HEK293 (cell line): ENCODE data around the gene ETV6.

ENCODE experiments used
- CTCF ChIA-PET: fragments of 350-600 bp; formaldehyde crosslinking; extraction: SDS; loops from one replicate; lab custom pipeline; 2021; ENCODE audit warnings: antibody characterized with exemption; lab: Yijun Ruan, JAX
- POLR2A ChIA-PET: fragments of 300-600 bp; formaldehyde crosslinking; extraction: SDS; loops from one replicate; lab custom pipeline; 2020; ENCODE audit warnings: antibody characterized with exemption, inconsistent platforms; lab: Yijun Ruan, JAX
- H3K27ac ChIP-seq: fragments of 200-500 bp; sonication (Bioruptor generic); 2 replicates; pipeline ENCODE4 v1.5.1; 2014; ENCODE audit warnings: low read depth, low read length, control low read depth, inconsistent platforms; ENCODE audit errors: extremely low read depth
- H3K36me3 ChIP-seq, 2 experiments: fragments of 200-500 bp in 1 of 2; sonication (Bioruptor generic) in 1 of 2; 1 replicate in 1 of 2; 2 replicates in 1 of 2; pipeline ENCODE4 v1.5.1; 2014 to 2017; ENCODE audit warnings: inconsistent platforms in 2 of 2, low read length in 2 of 2; ENCODE audit not compliant: control insufficient read depth in 2 of 2, insufficient read depth in 1 of 2
- H3K4me1 ChIP-seq: fragments of 200-500 bp; sonication (Bioruptor generic); 2 replicates; pipeline ENCODE4 v1.5.1; 2014; ENCODE audit warnings: mild to moderate bottlenecking, low read length, inconsistent platforms; ENCODE audit not compliant: control insufficient read depth, insufficient read depth
- H3K4me3 ChIP-seq: 2 replicates; pipeline ENCODE4 v1.5.1; 2011; ENCODE audit warnings: low read depth, mild to moderate bottlenecking, control low read depth, low read length, moderate library complexity
- H3K9me3 ChIP-seq: fragments of 200-500 bp; sonication (Bioruptor generic); 2 replicates; pipeline ENCODE4 v1.5.1; 2014; ENCODE audit warnings: low read depth, low read length, inconsistent platforms; ENCODE audit not compliant: control insufficient read depth, insufficient read depth
- HOXC10 ChIP-seq: sonication (generic); formaldehyde crosslinking; IDR thresholded peaks from 2 replicates; pipeline ENCODE4 v1.8.1; 2023; ENCODE audit warnings: mild to moderate bottlenecking, missing genetic modification reagents
- KLF9 ChIP-seq: fragments of 450-650 bp; formaldehyde crosslinking; IDR thresholded peaks from 2 replicates; pipeline ENCODE4 v1.5.1; 2016; ENCODE audit warnings: missing biosample characterization, missing genetic modification characterization, low read depth
- MZF1 ChIP-seq: fragments of 450-650 bp; formaldehyde crosslinking; IDR thresholded peaks from 2 replicates; pipeline ENCODE4 v1.5.1; 2017; ENCODE audit warnings: missing biosample characterization, missing genetic modification characterization, borderline replicate concordance
- OVOL3 ChIP-seq: fragments of 450-650 bp; formaldehyde crosslinking; IDR thresholded peaks from 2 replicates; pipeline ENCODE4 v1.5.1; 2016; ENCODE audit warnings: missing biosample characterization, missing genetic modification characterization
- PATZ1 ChIP-seq: fragments of 450-650 bp; formaldehyde crosslinking; IDR thresholded peaks from 2 replicates; pipeline ENCODE4 v1.5.1; 2016; ENCODE audit warnings: missing biosample characterization, missing genetic modification characterization
- PRDM1 ChIP-seq: fragments of 450-650 bp; formaldehyde crosslinking; IDR thresholded peaks from 2 replicates; pipeline ENCODE4; 2016; ENCODE audit warnings: missing biosample characterization, missing genetic modification characterization
- SALL2 ChIP-seq: fragments of 450-650 bp; formaldehyde crosslinking; IDR thresholded peaks from 2 replicates; pipeline ENCODE4 v1.5.0; 2017; ENCODE audit warnings: missing biosample characterization, mild to moderate bottlenecking, missing genetic modification characterization, borderline replicate concordance
- SCRT2 ChIP-seq: fragments of 450-650 bp; formaldehyde crosslinking; IDR thresholded peaks from 2 replicates; pipeline ENCODE4 v1.5.1; 2016; ENCODE audit warnings: missing biosample characterization, missing genetic modification characterization
- SP3 ChIP-seq: fragments of 450-650 bp; formaldehyde crosslinking; IDR thresholded peaks from 2 replicates; pipeline ENCODE4 v1.5.1; 2016; ENCODE audit warnings: missing biosample characterization, missing genetic modification characterization
- TCF7L2 ChIP-seq: IDR thresholded peaks from 2 replicates; pipeline ENCODE4 v1.6.1; 2011; ENCODE audit warnings: low read depth, mild to moderate bottlenecking, inconsistent platforms, low read length, moderate library complexity, borderline replicate concordance
- ZBTB10 ChIP-seq: fragments of 450-650 bp; formaldehyde crosslinking; IDR thresholded peaks from 2 replicates; pipeline ENCODE4 v1.5.1; 2016; ENCODE audit warnings: missing biosample characterization, missing genetic modification characterization
- ZFHX2 ChIP-seq: fragments of 450-650 bp; formaldehyde crosslinking; conservative IDR thresholded peaks from 2 replicates; pipeline ENCODE4 v1.5.1; 2016; ENCODE audit warnings: missing biosample characterization, missing genetic modification characterization
- ZNF112 ChIP-seq: fragments of 450-650 bp; formaldehyde crosslinking; IDR thresholded peaks from 2 replicates; pipeline ENCODE4 v1.5.0; 2017; ENCODE audit warnings: missing biosample characterization, missing genetic modification characterization
- ZNF121 ChIP-seq: fragments of 450-650 bp; formaldehyde crosslinking; IDR thresholded peaks from 2 replicates; pipeline ENCODE4 v1.5.1; 2016; ENCODE audit warnings: missing biosample characterization, missing genetic modification characterization
- ZNF175 ChIP-seq: fragments of 450-650 bp; formaldehyde crosslinking; IDR thresholded peaks from 2 replicates; pipeline ENCODE4 v1.5.1; 2016; ENCODE audit warnings: missing biosample characterization, missing genetic modification characterization
- ZNF2 ChIP-seq: fragments of 450-650 bp; formaldehyde crosslinking; IDR thresholded peaks from 2 replicates; pipeline ENCODE4 v1.5.1; 2016; ENCODE audit warnings: missing biosample characterization, missing genetic modification characterization
- ZNF292 ChIP-seq: fragments of 450-650 bp; formaldehyde crosslinking; IDR thresholded peaks from 2 replicates; pipeline ENCODE4 v1.5.1; 2016; ENCODE audit warnings: low read depth, missing biosample characterization, missing genetic modification characterization, borderline replicate concordance
- ZNF354C ChIP-seq: fragments of 450-650 bp; formaldehyde crosslinking; IDR thresholded peaks from 2 replicates; pipeline ENCODE4 v1.5.1; 2016; ENCODE audit warnings: missing biosample characterization, missing genetic modification characterization, low read depth, borderline replicate concordance
- ZNF423 ChIP-seq: fragments of 450-650 bp; formaldehyde crosslinking; IDR thresholded peaks from 2 replicates; pipeline ENCODE4 v1.5.1; 2016; ENCODE audit warnings: missing biosample characterization, missing genetic modification characterization
- ZNF529 ChIP-seq: fragments of 450-650 bp; formaldehyde crosslinking; IDR thresholded peaks from 2 replicates; pipeline ENCODE4 v1.5.1; 2017; ENCODE audit warnings: missing genetic modification characterization, missing biosample characterization; ENCODE audit not compliant: insufficient replicate concordance
- ZNF626 ChIP-seq: fragments of 450-650 bp; sonication (Bioruptor Pico); formaldehyde crosslinking; IDR thresholded peaks from 2 replicates; pipeline ENCODE4 v1.5.1; 2018; ENCODE audit warnings: missing biosample characterization, missing genetic modification characterization, inconsistent platforms
- ZNF776 ChIP-seq: fragments of 450-650 bp; formaldehyde crosslinking; IDR thresholded peaks from 2 replicates; pipeline ENCODE4 v1.5.0; 2017; ENCODE audit warnings: missing biosample characterization, missing genetic modification characterization, borderline replicate concordance
- ZXDB ChIP-seq: fragments of 450-650 bp; formaldehyde crosslinking; IDR thresholded peaks from 2 replicates; pipeline ENCODE4 v1.5.1; 2016; ENCODE audit warnings: missing biosample characterization, missing genetic modification characterization
- TF ChIP-seq, protein P1 (sequence below): fragments of 450-650 bp; formaldehyde crosslinking; IDR thresholded peaks from 2 replicates; pipeline ENCODE4 v1.5.1; 2017; ENCODE audit warnings: missing biosample characterization, missing genetic modification characterization
- TF ChIP-seq, protein P2 (sequence below): fragments of 450-650 bp; formaldehyde crosslinking; IDR thresholded peaks from 2 replicates; pipeline ENCODE4 v1.5.1; 2017; ENCODE audit warnings: missing biosample characterization, missing genetic modification characterization
- TF ChIP-seq, protein P3 (sequence below): fragments of 450-650 bp; formaldehyde crosslinking; IDR thresholded peaks from 2 replicates; pipeline ENCODE4 v1.5.1; 2016; ENCODE audit warnings: missing biosample characterization, missing genetic modification characterization

Gene ETV6

GRCh38 chr12:11732023-11732422 is 82.5 kb downstream of the ETV6 start:
- TF ChIP-seq ZNF354C (tag by site-specific recombination) = no peak
- no peak for TF ChIP-seq TCF7L2
- no peak for TF ChIP-seq PATZ1 (tag by site-specific recombination)
- TF ChIP-seq ZNF112 (tag by site-specific recombination) = no peak
- TF ChIP-seq HOXC10 (CRISPR knock-in tag) = no peak
- no peak for TF ChIP-seq ZNF529 (tag by site-specific recombination)
- Histone ChIP-seq H3K36me3 (no peaks in the 10 kb centered on the region), H3K4me1 (no peaks in the 10 kb centered on the region), H3K4me3 (no peak overlapping the region), H3K27ac (no peak overlapping the region), H3K9me3 (no peaks in the 10 kb centered on the region)
- ChIA-PET CTCF (interaction anchor here (0.8 to 2.9 kb wide), 2 partner anchors 13 to 301 kb away, joined by 7 to 12 read pairs; no protein-coding TSS in a partner anchor), POLR2A (no interaction called here)

DNA sequence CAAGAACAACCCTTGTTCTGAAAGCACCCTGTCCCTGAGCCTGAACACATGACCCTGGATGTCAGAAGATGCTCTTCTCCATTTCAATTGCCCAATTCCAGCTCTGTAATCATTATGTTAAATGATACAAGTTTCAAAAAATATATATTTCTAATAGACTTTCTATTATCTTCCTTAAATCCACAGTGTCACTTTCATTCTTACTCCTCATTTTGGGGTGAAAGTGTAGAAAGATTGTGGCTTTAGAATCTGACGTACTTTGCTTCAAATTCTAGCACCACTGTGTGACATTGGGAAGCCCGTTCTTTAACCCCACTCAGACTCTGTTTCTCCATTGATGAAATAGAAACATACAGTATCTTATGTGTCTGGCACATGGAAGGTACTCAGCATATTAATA is 83.2 kb downstream of the ETV6 start:
- ChIA-PET POLR2A (no interaction called here), CTCF (interaction anchor here (0.8 to 2.9 kb wide), 2 partner anchors 12 to 300 kb away, joined by 7 to 12 read pairs; no protein-coding TSS in a partner anchor)
- no peak overlapping the region for H3K4me3 ChIP-seq

More for the DNA sequence above, 83.2 kb downstream of the ETV6 start:
- H3K27ac ChIP-seq = no peak overlapping the region
- no peaks in the 10 kb centered on the region for H3K4me1 ChIP-seq
- TF ChIP-seq ZNF175 (tag by site-specific recombination) = no peak
- no peak for TF ChIP-seq OVOL3
- TF ChIP-seq, protein P1, sequence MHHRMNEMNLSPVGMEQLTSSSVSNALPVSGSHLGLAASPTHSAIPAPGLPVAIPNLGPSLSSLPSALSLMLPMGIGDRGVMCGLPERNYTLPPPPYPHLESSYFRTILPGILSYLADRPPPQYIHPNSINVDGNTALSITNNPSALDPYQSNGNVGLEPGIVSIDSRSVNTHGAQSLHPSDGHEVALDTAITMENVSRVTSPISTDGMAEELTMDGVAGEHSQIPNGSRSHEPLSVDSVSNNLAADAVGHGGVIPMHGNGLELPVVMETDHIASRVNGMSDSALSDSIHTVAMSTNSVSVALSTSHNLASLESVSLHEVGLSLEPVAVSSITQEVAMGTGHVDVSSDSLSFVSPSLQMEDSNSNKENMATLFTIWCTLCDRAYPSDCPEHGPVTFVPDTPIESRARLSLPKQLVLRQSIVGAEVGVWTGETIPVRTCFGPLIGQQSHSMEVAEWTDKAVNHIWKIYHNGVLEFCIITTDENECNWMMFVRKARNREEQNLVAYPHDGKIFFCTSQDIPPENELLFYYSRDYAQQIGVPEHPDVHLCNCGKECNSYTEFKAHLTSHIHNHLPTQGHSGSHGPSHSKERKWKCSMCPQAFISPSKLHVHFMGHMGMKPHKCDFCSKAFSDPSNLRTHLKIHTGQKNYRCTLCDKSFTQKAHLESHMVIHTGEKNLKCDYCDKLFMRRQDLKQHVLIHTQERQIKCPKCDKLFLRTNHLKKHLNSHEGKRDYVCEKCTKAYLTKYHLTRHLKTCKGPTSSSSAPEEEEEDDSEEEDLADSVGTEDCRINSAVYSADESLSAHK (tag by site-specific recombination) = no peak
- TF ChIP-seq KLF9 = no peak
- TF ChIP-seq, protein P2, sequence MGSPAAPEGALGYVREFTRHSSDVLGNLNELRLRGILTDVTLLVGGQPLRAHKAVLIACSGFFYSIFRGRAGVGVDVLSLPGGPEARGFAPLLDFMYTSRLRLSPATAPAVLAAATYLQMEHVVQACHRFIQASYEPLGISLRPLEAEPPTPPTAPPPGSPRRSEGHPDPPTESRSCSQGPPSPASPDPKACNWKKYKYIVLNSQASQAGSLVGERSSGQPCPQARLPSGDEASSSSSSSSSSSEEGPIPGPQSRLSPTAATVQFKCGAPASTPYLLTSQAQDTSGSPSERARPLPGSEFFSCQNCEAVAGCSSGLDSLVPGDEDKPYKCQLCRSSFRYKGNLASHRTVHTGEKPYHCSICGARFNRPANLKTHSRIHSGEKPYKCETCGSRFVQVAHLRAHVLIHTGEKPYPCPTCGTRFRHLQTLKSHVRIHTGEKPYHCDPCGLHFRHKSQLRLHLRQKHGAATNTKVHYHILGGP (tag by site-specific recombination) = no peak
- TF ChIP-seq MZF1 (tag by site-specific recombination) = no peak
- no peak for TF ChIP-seq ZXDB
- TF ChIP-seq ZFHX2 (tag by site-specific recombination) = no peak
- no peak for TF ChIP-seq SP3
- no peak for TF ChIP-seq ZBTB10 (tag by site-specific recombination)
- no peak for TF ChIP-seq SCRT2 (tag by site-specific recombination)
- no peak for TF ChIP-seq ZNF423 (tag by site-specific recombination)
- TF ChIP-seq, protein P3, sequence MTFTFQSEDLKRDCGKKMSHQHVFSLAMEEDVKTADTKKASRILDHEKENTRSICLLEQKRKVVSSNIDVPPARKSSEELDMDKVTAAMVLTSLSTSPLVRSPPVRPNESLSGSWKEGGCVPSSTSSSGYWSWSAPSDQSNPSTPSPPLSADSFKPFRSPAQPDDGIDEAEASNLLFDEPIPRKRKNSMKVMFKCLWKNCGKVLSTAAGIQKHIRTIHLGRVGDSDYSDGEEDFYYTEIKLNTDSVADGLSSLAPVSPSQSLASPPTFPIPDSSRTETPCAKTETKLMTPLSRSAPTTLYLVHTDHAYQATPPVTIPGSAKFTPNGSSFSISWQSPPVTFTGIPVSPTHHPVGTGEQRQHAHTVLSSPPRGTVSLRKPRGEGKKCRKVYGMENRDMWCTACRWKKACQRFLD (tag by site-specific recombination) = no peak
- TF ChIP-seq ZNF776 (tag by site-specific recombination) = no peak
- TF ChIP-seq PRDM1 (tag by site-specific recombination) = no peak
- no peak for TF ChIP-seq ZNF2 (tag by site-specific recombination)
- TF ChIP-seq ZNF121 = no peak
- TF ChIP-seq ZNF292 (tag by site-specific recombination) = no peak
- TF ChIP-seq SALL2 (tag by site-specific recombination) = no peak
- no peak for TF ChIP-seq ZNF626 (tag by site-specific recombination)
- H3K9me3 ChIP-seq = no peaks in the 10 kb centered on the region
- no peaks in the 10 kb centered on the region for H3K36me3 ChIP-seq
